Left renal pelvis (tissue), 4 donors: ENCODE measurements around the gene OTOR. TPM values are rescaled to one million over a fixed set of nuclear protein-coding genes. Genes with fewer than 3 reads are reported as not detected.
A peak's percentile ranks its signal among the peaks of the same experiment; 100 is the strongest.

Experiments used
- DNase-seq, 4 donors: peaks; one replicate each; pipeline ENCODE4 v3.0.0-alpha.2; 2013; ENCODE audit warnings: low read depth in 4 of 4, low spot score in 3 of 4
- polyA plus RNA-seq, 4 donors: library from polyadenylated mRNA; unstranded; fragments of 120-200 nt; gene quantifications; one replicate each; pipeline ENCODE4 v1.2.1, GENCODE V29; 2013; ENCODE audit not compliant: insufficient read length in 4 of 4

OTOR gene
- polyA plus RNA-seq, result under 1 TPM in 3 of 4 donors, not detected in 1; 0.08 to 0.44 (median 0.26) TPM

- DNase-seq, result no peak
These were observed at the start of gene OTOR for GRCh38 chr20:16748308-16748900. Gene OTOR (plus strand): TSS chr20:16748358. CDS start chr20:16748402, 44 bp downstream.

- DNase-seq, result no peak
These were observed 48.9 kb upstream of the OTOR start for GRCh38 chr20:16699293-16699692.

DNA sequence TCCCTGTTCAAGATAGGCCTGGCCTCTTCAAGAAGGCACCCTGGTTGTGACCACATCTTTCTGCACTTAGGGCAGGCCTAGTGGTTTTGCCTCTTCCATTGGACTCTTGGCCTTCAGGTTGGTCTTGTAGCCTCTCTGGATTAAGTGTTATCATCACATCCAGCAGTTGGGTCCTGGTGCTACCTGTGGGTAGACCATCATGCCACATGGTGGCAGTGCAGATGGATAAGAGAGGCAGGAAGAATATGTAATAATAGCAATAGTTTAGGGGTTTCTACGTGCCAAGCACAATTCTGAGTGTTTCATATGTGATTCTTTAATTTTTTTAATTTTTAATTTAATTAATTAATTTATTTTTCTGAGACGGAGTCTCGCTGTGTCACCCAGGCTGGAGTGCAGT lies 46.9 kb upstream of the OTOR start:
- no peak for DNase-seq

- no peak for DNase-seq
These were observed 44.6 kb upstream of the OTOR start for GRCh38 chr20:16703570-16703969.

GRCh38 chr20:16707674-16708073 lies 40.5 kb upstream of the OTOR start:
- DNase-seq, result no peak

DNA sequence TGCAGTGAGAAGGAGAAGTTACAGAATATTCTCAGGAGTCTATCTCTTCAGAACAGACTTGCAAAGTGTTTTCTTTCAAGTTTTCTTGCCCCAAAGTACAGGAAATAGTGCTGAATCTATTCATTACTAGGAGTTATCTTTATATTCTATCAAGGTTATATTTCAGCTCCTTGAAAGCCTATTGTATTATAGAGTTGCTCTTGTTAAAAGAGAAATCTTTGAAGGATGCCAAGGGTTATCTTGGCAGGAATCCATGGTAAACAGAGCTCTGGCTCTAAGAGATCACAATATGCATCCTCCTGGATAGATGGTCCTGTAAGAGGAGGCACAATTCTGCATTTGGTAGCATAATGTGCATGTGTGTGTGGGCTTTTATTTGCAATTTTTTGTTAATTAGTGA lies 39.6 kb upstream of the OTOR start:
- DNase-seq, result no peak

- no peak for DNase-seq
These were observed 39.1 kb upstream of the OTOR start for GRCh38 chr20:16709017-16709416.

GRCh38 chr20:16710781-16711180 lies 37.4 kb upstream of the OTOR start:
- DNase-seq, result no peak

- DNase-seq, result no peak
These were observed 36.4 kb upstream of the OTOR start for GRCh38 chr20:16711661-16712258.

- no peak for DNase-seq
These were observed 35.6 kb upstream of the OTOR start for GRCh38 chr20:16712511-16712947.

DNA sequence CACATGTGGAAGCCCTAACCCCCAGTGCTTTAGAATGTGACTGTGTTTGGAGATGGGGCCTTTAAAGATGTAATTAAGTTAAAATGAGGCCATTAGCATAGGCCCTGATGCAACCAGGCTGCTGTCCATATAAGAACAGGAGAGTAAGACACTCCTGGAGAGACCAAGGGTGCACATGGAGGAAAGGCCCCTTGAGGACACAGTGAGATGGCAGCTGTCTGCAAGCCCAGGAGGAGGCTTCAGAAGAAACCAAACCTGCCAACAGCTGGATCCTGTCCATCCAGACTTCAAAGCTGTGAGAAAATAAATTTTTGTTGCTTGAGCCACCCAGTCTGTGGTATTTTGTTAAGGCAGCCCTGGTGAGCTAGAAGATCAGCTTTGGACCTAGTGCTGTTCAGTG lies 35.1 kb upstream of the OTOR start:
- no peak for DNase-seq

DNA sequence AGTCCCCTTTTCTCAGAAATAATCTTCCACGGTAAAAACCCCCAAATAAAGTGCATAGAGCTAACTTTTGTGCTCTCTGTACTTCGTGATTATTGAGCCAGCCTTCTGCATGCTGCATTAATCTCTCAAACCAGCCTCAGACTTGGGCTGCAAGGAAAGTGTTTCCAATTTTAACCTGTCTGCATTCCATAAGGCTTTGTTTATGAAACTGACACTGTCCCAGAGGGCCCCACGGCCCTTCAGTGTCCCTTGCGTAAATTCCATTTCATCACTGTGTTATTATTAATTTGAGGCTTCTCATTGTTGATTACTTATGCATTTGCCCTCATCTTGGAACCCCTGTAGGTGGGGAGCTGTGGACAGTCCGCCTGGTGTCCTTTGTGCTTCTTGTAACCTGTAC lies 33.9 kb upstream of the OTOR start:
- no peak for DNase-seq

DNA sequence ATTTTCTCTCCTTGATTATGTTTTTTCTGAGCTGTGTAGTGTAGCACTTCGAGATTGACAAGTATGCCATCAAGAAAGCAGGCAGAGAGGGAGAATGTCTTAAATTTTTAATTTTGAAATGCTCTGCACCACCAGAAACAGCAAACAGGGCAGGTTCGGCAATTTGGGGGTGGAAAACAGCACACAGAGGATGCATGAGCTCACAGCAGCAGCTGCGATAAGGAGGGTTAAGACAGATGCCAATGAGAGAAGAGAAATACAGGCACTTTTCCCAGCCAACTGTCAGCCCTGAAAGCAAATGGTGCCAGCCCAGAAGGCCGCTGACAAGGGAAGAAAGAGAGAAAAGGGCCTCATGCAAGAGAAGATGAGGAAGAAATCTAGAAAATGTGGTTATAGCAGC lies 33.4 kb upstream of the OTOR start:
- DNase-seq, result no peak

- no peak for DNase-seq
These were observed 28.7 kb upstream of the OTOR start for GRCh38 chr20:16719421-16719820.

GRCh38 chr20:16729080-16729479 lies 19.1 kb upstream of the OTOR start:
- no peak for DNase-seq

GRCh38 chr20:16729565-16730460 lies 18.3 kb upstream of the OTOR start, which contains the start of gene SNRPB2:
Gene SNRPB2 (plus strand): TSS chr20:16730026. CDS start chr20:16731703, 1,677 bp downstream.
- DNase-seq, result peak; percentile 78 to 92 (median 86)

GRCh38 chr20:16732506-16733152 lies 15.5 kb upstream of the OTOR start:
- no peak for DNase-seq

DNA sequence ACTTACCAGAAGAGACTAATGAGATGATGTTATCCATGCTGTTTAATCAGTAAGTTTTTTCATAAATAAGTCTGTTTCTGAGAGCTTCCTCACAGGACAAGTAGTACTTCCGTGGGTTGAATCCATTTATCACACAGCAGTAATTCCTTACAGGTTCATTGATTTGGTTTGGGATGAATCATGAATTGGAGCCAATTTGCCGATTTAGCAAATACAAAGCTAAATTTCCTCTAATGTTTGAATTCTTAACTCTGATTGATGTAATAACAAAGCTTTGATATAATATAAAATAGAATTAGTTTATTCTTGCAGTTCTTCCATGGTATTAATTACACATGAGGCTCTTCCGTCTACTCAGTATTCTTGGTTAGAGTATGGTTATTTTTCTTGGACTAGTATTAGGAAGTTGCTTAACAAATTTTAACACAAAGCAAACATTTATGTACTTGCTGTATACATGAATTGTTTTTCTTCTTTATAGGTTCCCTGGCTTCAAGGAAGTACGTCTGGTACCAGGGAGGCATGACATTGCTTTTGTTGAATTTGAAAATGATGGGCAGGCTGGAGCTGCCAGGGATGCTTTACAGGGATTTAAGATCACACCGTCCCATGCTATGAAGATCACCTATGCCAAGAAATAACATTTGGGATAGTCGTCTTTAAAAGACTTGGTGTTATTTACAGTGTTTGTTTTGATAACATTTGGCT lies 7.6 kb upstream of the OTOR start:
- DNase-seq, result no peak

GRCh38 chr20:16744178-16744807 lies 3.9 kb upstream of the OTOR start:
- no peak for DNase-seq

GRCh38 chr20:16745204-16745603 lies 3.0 kb upstream of the OTOR start:
- DNase-seq, result no peak
